ENCODE measurements around the gene TTC12. TPM values are rescaled to one million over a fixed set of nuclear protein-coding genes. Genes with fewer than 3 reads are reported as not detected.

Gene TTC12
- total RNA-seq, 1 experiment from 2014 or later, result 3.2 TPM

DNA sequence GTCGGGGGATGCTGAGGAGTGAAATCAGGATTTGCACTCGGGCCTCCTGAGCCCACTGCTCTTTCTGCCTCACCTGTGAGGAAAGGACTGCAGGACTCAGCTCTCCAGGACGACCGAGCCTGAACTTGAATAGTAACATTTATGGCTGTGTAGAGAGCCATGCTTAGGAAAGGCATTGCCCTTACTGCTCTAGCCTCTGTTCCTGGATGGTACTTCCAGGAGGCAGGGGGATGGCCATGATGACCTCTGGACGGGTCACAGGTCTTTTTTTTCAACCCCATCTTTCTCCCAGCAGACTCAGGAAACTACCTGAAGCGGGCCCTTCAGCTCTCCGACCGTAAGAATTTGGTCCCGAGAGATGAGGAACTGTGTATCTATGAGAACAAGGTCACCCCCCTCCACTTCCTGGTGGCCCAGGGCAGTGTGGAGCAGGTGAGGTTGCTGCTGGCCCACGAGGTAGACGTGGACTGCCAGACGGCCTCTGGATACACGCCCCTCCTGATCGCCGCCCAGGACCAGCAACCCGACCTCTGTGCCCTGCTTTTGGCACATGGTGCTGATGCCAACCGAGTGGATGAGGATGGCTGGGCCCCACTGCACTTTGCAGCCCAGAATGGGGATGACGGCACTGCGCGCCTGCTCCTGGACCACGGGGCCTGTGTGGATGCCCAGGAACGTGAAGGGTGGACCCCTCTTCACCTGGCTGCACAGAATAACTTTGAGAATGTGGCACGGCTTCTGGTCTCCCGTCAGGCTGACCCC lies 84.5 kb downstream of the TTC12 start:
- H3K27me3 ChIP-seq (replicated peaks), result no peaks in the 10 kb centered on the region

DNA sequence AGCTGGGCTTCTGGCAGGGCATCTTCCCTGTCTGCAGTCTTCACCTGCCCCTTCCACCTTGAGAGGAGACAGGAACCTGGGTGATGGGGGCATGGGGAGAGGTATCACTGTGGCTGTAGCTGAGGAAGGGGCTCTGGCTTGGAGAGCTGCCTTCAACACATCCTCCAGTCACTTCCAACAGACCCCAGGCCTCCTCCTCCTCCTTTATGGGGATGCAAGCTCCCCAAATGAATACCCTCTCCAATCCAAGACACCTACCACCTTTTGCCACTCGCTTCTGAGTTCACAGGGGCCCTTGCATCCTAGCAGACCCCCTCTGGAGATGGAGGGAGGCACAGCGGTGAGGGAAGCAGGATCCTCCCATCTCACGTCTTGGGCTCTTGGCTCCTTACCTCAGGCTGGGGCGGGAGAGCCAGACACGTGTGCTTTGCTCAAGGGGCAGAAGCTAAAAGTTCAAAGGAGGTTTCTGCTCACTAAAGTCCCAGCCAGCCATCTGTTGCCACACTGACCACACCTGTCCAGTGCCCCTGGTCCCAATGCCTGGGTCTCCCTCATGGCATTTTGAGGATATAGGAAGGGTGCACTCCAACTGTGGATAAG lies 86.3 kb downstream of the TTC12 start:
- Histone ChIP-seq H3K9me3 (replicated peaks) (no peaks in the 10 kb centered on the region), H3K4me3 (no peak overlapping the region), H3K4me1 (replicated peaks) (no peaks in the 10 kb centered on the region; the same call in 1 of the 2 replicates), H3K27me3 (replicated peaks) (no peaks in the 10 kb centered on the region), H3K36me3 (no peaks in the 10 kb centered on the region), H3K27ac (no peak overlapping the region)
- no peak for DNase-seq (ENCODE audit: low read depth in 1 of 2, low spot score in 2 of 2)

More for the DNA sequence above, 84.5 kb downstream of the TTC12 start:
- no peaks in the 10 kb centered on the region for H3K36me3 ChIP-seq
- no peaks in the 10 kb centered on the region for H3K9me3 ChIP-seq (replicated peaks)
- H3K4me1 ChIP-seq (replicated peaks), result no peaks in the 10 kb centered on the region
- no peak overlapping the region for H3K27ac ChIP-seq
- no peak overlapping the region for H3K4me3 ChIP-seq
- DNase-seq (ENCODE audit: low read depth in 1 of 2, low spot score in 2 of 2), result no peak

- H3K4me3 ChIP-seq, result no peak overlapping the region
- no peaks in the 10 kb centered on the region for H3K27me3 ChIP-seq (replicated peaks)
- H3K9me3 ChIP-seq (replicated peaks), result no peaks in the 10 kb centered on the region
- peak in 1 of 2 experiments; percentile 1 for DNase-seq (ENCODE audit: low read depth in 1 of 2, low spot score in 2 of 2)
- peaks cover 5% of the 10 kb centered on the region for H3K4me1 ChIP-seq (replicated peaks)
- no peaks in the 10 kb centered on the region for H3K36me3 ChIP-seq
- no peak overlapping the region for H3K27ac ChIP-seq
Observed at GRCh38 chr11:113401718-113402117, 87.3 kb downstream of the TTC12 start.

DNA sequence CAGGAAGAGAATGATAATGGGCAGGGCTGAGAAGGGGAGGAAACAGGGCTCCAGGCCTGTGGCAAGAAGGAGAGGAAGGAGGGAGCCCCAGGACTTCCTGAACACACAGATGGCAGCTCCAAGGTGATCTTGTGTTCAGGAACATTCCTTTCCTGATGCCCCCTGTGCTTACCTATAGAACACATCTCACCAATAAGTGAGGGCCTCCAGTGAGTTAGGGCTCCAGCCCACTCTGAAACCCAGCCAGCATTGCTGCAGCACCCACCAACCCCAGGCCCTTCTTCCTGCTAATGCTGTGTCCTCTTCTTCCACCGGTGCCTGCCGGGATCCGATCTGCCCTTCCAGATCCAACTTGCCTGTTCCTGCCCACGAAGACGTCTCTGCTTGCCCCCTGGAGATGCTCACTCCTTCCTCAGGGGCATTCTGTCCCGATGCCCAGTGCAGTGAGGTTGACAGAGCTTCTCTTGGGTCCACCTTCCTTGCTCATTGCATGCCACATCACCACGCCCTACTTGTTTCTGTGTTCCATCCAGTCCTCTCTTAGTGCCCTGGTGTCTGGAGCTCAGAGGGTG lies 90.6 kb downstream of the TTC12 start:
- no peak overlapping the region for H3K4me3 ChIP-seq
- no peaks in the 10 kb centered on the region for H3K27me3 ChIP-seq (replicated peaks)
- no peak for DNase-seq (ENCODE audit: low read depth in 1 of 2, low spot score in 2 of 2)
- H3K27ac ChIP-seq, result no peak overlapping the region
- H3K4me1 ChIP-seq (replicated peaks), result peaks cover 5% of the 10 kb centered on the region
- H3K36me3 ChIP-seq, result no peaks in the 10 kb centered on the region
- no peaks in the 10 kb centered on the region for H3K9me3 ChIP-seq (replicated peaks)

- Histone ChIP-seq H3K27me3 (replicated peaks) (no peaks in the 10 kb centered on the region), H3K4me3 (no peak overlapping the region), H3K9me3 (replicated peaks) (no peaks in the 10 kb centered on the region), H3K27ac (no peak overlapping the region), H3K4me1 (replicated peaks) (peaks cover 5% of the 10 kb centered on the region), H3K36me3 (no peaks in the 10 kb centered on the region)
- no peak for DNase-seq (ENCODE audit: low read depth in 1 of 2, low spot score in 2 of 2)
Observed at GRCh38 chr11:113405724-113406478, 91.5 kb downstream of the TTC12 start.

- peaks cover 5% of the 10 kb centered on the region for H3K4me1 ChIP-seq (replicated peaks)
- no peak for DNase-seq (ENCODE audit: low read depth in 1 of 2, low spot score in 2 of 2)
- no peak overlapping the region for H3K4me3 ChIP-seq
- no peaks in the 10 kb centered on the region for H3K9me3 ChIP-seq (replicated peaks)
- H3K27ac ChIP-seq, result no peak overlapping the region
- H3K27me3 ChIP-seq (replicated peaks), result no peaks in the 10 kb centered on the region
- H3K36me3 ChIP-seq, result no peaks in the 10 kb centered on the region
Observed at GRCh38 chr11:113407163-113407562, 92.8 kb downstream of the TTC12 start.

DNA sequence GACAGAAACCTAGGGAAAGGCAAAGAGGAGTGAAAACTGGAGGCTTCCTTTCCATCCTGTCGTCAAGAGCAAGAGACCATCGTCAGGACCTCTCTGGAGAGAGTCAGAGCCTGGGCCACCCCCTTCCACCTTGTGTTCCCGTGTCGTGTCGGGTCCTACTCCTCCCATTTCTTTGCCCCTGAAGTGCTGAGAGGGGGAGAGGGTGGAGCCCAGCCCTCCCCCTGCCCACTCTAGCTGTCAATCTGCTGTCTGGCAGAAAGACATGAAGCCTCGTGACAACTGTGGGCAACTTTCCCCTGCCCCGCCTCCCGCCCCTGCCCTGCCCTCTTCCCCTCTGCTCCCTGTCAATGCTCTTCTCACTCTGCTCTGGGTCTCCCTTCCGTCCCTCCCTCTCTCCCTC lies 93.8 kb downstream of the TTC12 start:
- Histone ChIP-seq H3K9me3 (replicated peaks) (no peaks in the 10 kb centered on the region), H3K4me1 (replicated peaks) (peaks cover 5% of the 10 kb centered on the region), H3K36me3 (no peaks in the 10 kb centered on the region), H3K4me3 (no peak overlapping the region), H3K27ac (no peak overlapping the region), H3K27me3 (replicated peaks) (no peaks in the 10 kb centered on the region)
- no peak for DNase-seq (ENCODE audit: low read depth in 1 of 2, low spot score in 2 of 2)

DNA sequence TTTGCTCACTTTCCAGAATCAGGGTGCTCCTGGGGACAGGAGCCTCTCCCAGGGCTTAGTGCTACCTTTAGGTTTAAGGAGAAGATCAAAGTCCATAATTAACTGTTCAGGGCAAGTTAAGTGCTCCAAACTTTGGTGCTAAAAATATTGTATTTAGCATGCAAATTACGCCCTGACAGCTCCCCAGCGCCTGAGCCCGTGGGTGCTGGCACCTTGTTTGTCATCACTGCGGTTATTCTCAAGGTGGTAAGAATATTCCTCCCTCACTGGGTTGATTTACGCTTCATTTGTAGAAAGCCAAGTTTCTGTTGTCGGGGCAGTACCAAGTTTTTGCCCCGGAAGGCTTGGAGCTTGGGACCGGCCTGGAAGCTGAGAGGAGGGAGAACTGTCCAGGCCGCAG lies 94.5 kb downstream of the TTC12 start:
- Histone ChIP-seq H3K9me3 (replicated peaks) (no peaks in the 10 kb centered on the region), H3K27ac (no peak overlapping the region), H3K4me1 (replicated peaks) (peaks cover 5% of the 10 kb centered on the region), H3K36me3 (no peaks in the 10 kb centered on the region), H3K4me3 (no peak overlapping the region), H3K27me3 (replicated peaks) (no peaks in the 10 kb centered on the region)
- no peak for DNase-seq (ENCODE audit: low read depth in 1 of 2, low spot score in 2 of 2)

DNA sequence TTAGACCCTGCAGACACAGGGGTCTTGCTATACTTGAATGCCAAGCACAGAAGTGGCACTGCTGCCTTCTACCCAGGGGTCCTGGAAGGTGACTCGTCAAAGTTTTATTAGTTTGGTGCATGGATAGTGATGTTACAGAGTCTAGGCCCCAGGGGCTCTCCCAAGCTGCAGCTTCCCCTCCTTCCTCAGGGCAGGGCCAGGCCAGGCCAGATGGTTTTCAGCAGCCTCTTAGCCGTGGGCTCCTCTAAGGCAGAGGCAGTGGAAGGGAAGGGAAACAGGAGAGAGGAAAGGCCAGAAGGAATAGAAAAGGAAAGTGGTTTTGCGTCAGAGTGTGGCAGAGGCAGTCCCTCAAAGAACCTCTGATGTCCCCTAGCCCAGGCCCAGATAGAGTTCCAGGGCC lies 95.1 kb downstream of the TTC12 start:
- Histone ChIP-seq H3K4me3 (no peak overlapping the region), H3K36me3 (no peaks in the 10 kb centered on the region), H3K9me3 (replicated peaks) (no peaks in the 10 kb centered on the region), H3K4me1 (replicated peaks) (peaks cover 5% of the 10 kb centered on the region), H3K27me3 (replicated peaks) (no peaks in the 10 kb centered on the region), H3K27ac (no peak overlapping the region)
- no peak for DNase-seq (ENCODE audit: low read depth in 1 of 2, low spot score in 2 of 2)

DNA sequence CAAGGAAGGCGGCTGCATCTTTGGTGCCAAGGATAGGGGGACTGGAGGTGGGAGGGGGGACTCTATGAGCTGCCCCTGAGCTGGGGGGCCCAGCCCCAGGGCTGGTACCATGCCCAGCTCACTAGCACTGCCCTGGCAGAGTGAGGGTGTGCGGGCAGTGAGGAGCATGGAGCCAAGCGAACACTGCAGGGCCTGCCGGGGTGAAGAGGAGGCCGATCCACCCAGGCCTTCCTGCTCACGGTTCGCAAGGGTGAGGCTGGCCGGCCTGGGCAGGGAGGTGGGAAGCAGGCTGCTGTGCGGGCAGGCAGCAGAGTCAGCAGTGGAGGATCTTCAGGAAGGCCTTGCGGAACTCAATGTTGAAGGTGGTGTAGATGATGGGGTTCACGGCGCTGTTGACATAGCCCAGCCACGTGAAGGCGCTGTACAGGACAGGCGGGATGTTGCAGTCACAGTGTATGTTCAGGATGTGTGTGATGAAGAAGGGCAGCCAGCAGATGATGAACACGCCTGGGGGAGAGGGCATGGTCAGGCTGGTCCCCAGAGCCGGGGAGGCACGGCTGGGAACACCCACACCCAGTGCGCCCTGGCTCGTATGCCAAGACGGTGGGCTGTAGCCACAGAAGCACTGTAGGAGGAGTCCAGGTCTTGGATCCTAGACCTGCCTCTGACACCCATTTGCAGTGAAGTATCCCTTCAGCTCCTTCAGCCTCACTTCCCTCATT lies 96.2 kb downstream of the TTC12 start:
- Histone ChIP-seq H3K36me3 (no peaks in the 10 kb centered on the region), H3K27ac (no peak overlapping the region), H3K9me3 (replicated peaks) (no peaks in the 10 kb centered on the region), H3K27me3 (replicated peaks) (no peaks in the 10 kb centered on the region), H3K4me3 (no peak overlapping the region), H3K4me1 (replicated peaks) (peaks cover 5% of the 10 kb centered on the region)
- DNase-seq (ENCODE audit: low read depth in 1 of 2, low spot score in 2 of 2), result no peak

DNA sequence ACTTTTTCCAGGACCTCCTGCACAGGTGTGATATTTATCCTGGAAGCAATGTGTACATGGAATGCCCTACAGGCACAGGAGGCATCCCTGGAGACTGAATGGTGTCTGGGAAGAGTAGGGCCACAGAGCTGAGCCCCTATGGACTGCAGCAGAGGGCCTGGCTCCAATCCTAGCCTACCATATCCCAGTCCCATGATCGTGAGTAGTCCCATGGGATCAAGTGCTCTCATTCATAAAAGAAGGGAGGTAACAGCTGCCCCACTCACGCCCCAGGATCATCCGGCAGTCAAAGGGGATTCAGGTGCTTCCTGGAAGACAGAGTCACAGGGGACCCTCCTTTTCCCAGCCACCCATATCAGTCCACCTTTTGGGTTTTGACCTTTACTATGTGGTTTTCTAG lies 97.2 kb downstream of the TTC12 start:
- Histone ChIP-seq H3K4me3 (no peak overlapping the region), H3K27me3 (replicated peaks) (no peaks in the 10 kb centered on the region), H3K9me3 (replicated peaks) (no peaks in the 10 kb centered on the region), H3K36me3 (no peaks in the 10 kb centered on the region), H3K4me1 (replicated peaks) (no peaks in the 10 kb centered on the region), H3K27ac (no peak overlapping the region)
- no peak for DNase-seq (ENCODE audit: low read depth in 1 of 2, low spot score in 2 of 2)

DNA sequence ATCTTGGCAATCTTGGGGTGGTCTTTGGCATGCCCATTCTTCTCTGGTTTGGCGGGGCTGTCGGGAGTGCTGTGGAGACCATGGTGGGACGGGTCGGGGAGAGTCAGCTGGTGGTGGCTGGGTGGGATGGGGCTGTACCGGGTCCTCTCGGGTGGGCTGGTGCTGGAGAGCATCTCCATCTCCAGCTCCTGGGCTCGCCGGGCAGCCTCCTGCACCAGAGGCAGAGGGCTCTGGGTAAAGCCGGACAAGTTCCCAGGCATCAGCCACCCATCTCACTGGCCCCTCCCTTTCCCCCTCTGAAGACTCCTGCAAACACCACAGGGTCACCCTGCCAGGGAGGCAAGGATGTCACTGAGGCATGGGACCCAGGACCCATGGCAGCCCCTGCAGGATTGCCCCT lies 98.3 kb downstream of the TTC12 start:
- Histone ChIP-seq H3K4me1 (replicated peaks) (no peaks in the 10 kb centered on the region), H3K36me3 (no peaks in the 10 kb centered on the region), H3K27ac (no peak overlapping the region), H3K4me3 (no peak overlapping the region), H3K9me3 (replicated peaks) (no peaks in the 10 kb centered on the region), H3K27me3 (replicated peaks) (no peaks in the 10 kb centered on the region)
- DNase-seq (ENCODE audit: low read depth in 1 of 2, low spot score in 2 of 2), result no peak

- Histone ChIP-seq H3K27me3 (replicated peaks) (no peaks in the 10 kb centered on the region), H3K4me3 (no peak overlapping the region), H3K9me3 (replicated peaks) (no peaks in the 10 kb centered on the region), H3K4me1 (replicated peaks) (no peaks in the 10 kb centered on the region), H3K36me3 (no peaks in the 10 kb centered on the region), H3K27ac (no peak overlapping the region)
- no peak for DNase-seq (ENCODE audit: low read depth in 1 of 2, low spot score in 2 of 2)
Observed at GRCh38 chr11:113415343-113415742, 101.0 kb downstream of the TTC12 start.

All from SJSA1 (cell line).